K562 (cell line): ENCODE measurements around the gene GHSR. TPM values are rescaled to one million over a fixed set of nuclear protein-coding genes. Genes with fewer than 3 reads are reported as not detected.

ENCODE experiments used
- ATAC-seq: fragments of 200-7000 bp; cut with Tn5 transposase; 3 replicates; pipeline ENCODE4 v1.9.1; 2020; ENCODE audit warnings: moderate library complexity
- BruUV-seq: library from RNA; stranded (reverse); fragments of 400-500 nt; replicated peaks from 2 replicates; lab custom pipeline; 2021; lab: Mats Ljungman, UMichigan
- CTCF ChIA-PET: fragments of 300-600 bp; formaldehyde crosslinking; extraction: SDS; loops from one replicate; lab custom pipeline; 2021; ENCODE audit warnings: low intra/inter-chr PET ratio; lab: Yijun Ruan, JAX
- POLR2A ChIA-PET: fragments of 300-600, 350-650 bp; sonication (Branson Sonifier 250); formaldehyde crosslinking; extraction: SDS; loops from one replicate; lab custom pipeline; 2021; ENCODE audit warnings: antibody characterized with exemption, inconsistent platforms; lab: Yijun Ruan, JAX
- DNase-seq, 4 experiments: peaks; one replicate each; pipeline versions ENCODE4 v3.0.0 to v3.0.0-alpha.2; 2011 to 2018; ENCODE audit warnings: low spot score in 3 of 4, mixed read lengths in 3 of 4; ENCODE audit errors: extremely low read depth in 1 of 4
- FAIRE-seq: peaks from 2 replicates; lab custom pipeline; 2011; peaks lifted over from hg19 to GRCh38; lab: Jason Lieb, UNC
- H2AFZ ChIP-seq: 2 replicates; pipeline ENCODE4 v1.6.0; 2011; ENCODE audit warnings: low read depth, low read length, control low read depth, inconsistent platforms
- H3K27ac ChIP-seq: fragments of 200-600 bp; 3 replicates; pipeline ENCODE4 v1.8.0; 2011; ENCODE audit warnings: low read depth, mild to moderate bottlenecking, control low read depth, inconsistent platforms, low read length, moderate library complexity, mixed read lengths; ENCODE audit errors: extremely low read depth
- H3K27me3 ChIP-seq, 2 experiments: fragments of 300-600 bp in 1 of 2; 2 replicates in 1 of 2; 3 replicates in 1 of 2; pipeline versions ENCODE4 v1.6.0 to v1.8.0; 2011; ENCODE audit warnings: inconsistent platforms in 2 of 2, low read length in 2 of 2, mild to moderate bottlenecking in 1 of 2, mixed read lengths in 1 of 2, moderate library complexity in 1 of 2; ENCODE audit not compliant: control insufficient read depth in 2 of 2, insufficient read depth in 2 of 2
- H3K36me3 ChIP-seq: fragments of 300-600 bp; 3 replicates; pipeline ENCODE4 v1.8.0; 2011; ENCODE audit warnings: mild to moderate bottlenecking, low read length, inconsistent platforms; ENCODE audit not compliant: control insufficient read depth, insufficient read depth
- H3K4me1 ChIP-seq, 2 experiments: fragments of 200-600 bp in 1 of 2; replicated peaks in 1 of 2; 2 replicates in 1 of 2; 3 replicates in 1 of 2; pipeline versions ENCODE4 v1.5.1 to v1.8.0; 2011; ENCODE audit warnings: inconsistent platforms in 2 of 2, low read length in 2 of 2, mild to moderate bottlenecking in 1 of 2, mixed read lengths in 1 of 2, moderate library complexity in 1 of 2; ENCODE audit not compliant: control insufficient read depth in 2 of 2, insufficient read depth in 2 of 2
- H3K4me2 ChIP-seq: 2 replicates; pipeline ENCODE4 v1.6.1; 2011; ENCODE audit warnings: low read length, control low read depth, inconsistent platforms, mixed read lengths; ENCODE audit not compliant: insufficient read depth
- H3K4me3 ChIP-seq: fragments of 200-600 bp; sonication (generic), shearing (Covaris generic); 2 replicates; pipeline ENCODE4 v1.5.1; 2016; ENCODE audit warnings: control low read depth, inconsistent platforms
- H3K79me2 ChIP-seq: fragments of 200-600 bp; 3 replicates; pipeline ENCODE4 v1.8.0; 2011; ENCODE audit warnings: low read length, inconsistent platforms; ENCODE audit not compliant: control insufficient read depth, insufficient read depth
- H3K9ac ChIP-seq, 2 experiments: 2 replicates each; pipeline versions ENCODE4 v1.6.0 to v1.6.1; 2011; ENCODE audit warnings: low read depth in 2 of 2, low read length in 2 of 2, control low read depth in 1 of 2, inconsistent platforms in 1 of 2, mild to moderate bottlenecking in 1 of 2, mixed read lengths in 1 of 2; ENCODE audit not compliant: insufficient read depth in 1 of 2
- H3K9me1 ChIP-seq: one replicate; pipeline ENCODE4 v1.6.0; 2011; ENCODE audit warnings: inconsistent platforms, mild to moderate bottlenecking, low read length, moderate library complexity; ENCODE audit not compliant: control insufficient read depth, insufficient read depth
- H3K9me3 ChIP-seq: replicated peaks from 2 replicates; pipeline ENCODE4 v1.5.1; 2011; ENCODE audit warnings: low read depth, low read length, inconsistent platforms; ENCODE audit not compliant: control insufficient read depth, insufficient read depth
- H4K20me1 ChIP-seq: replicated peaks from 2 replicates; pipeline ENCODE4 v1.6.1; 2011; ENCODE audit warnings: low read length, inconsistent platforms, mixed read lengths; ENCODE audit not compliant: control insufficient read depth, insufficient read depth
- HMGXB4 ChIP-seq: sonication (generic); formaldehyde crosslinking; IDR thresholded peaks from 2 replicates; pipeline ENCODE4 v1.8.1; 2023; ENCODE audit warnings: mild to moderate bottlenecking, missing genetic modification reagents
- POU5F1 ChIP-seq: fragments of 150-350 bp; IDR thresholded peaks from 2 replicates; pipeline ENCODE4 v1.6.1; 2014; ENCODE audit warnings: borderline replicate concordance, low read length, low read depth, mild to moderate bottlenecking; ENCODE audit not compliant: partially characterized antibody
- TFE3 ChIP-seq: fragments of 450-650 bp; formaldehyde crosslinking; IDR thresholded peaks from 2 replicates; pipeline ENCODE4 v1.4.0; 2020; ENCODE audit warnings: mild to moderate bottlenecking, mixed read lengths
- ZNF197 ChIP-seq: fragments of 200-800 bp; sonication (Bioruptor generic); IDR thresholded peaks from 2 replicates; pipeline ENCODE4 v1.6.1; 2016; ENCODE audit warnings: low read depth, missing genetic modification characterization, missing compliant biosample characterization
- ZNF586 ChIP-seq: fragments of 450-650 bp; formaldehyde crosslinking; conservative IDR thresholded peaks from 2 replicates; pipeline ENCODE4 v1.4.0; 2020; ENCODE audit warnings: mild to moderate bottlenecking, moderate library complexity
- WGBS: fragments of 100-300 bp; shearing (Covaris generic); methylation state at CpG from one replicate; pipeline ENCODE4 v1.1.6; 2016; ENCODE audit warnings: low coverage, mixed read lengths; ENCODE audit not compliant: insufficient coverage; ENCODE audit errors: missing lambda C conversion rate; 5-methylcytosine and 5-hydroxymethylcytosine counted together
- in situ Hi-C: fragments of 300-500 bp; cut with MboI; formaldehyde crosslinking; loops from 4 replicates; pipeline ENCODE4 v1.15.0; 2018; ENCODE audit warnings: inconsistent platforms, mixed read lengths
- intact Hi-C: fragments of 100-400 bp; cut with micrococcal nuclease; formaldehyde crosslinking; loops from 2 replicates; pipeline ENCODE4 v1.14.2; 2022
- polyA plus RNA-seq, 8 experiments: library from polyadenylated mRNA; depleted of rRNA in 4 of 8; stranded (reverse) in 5 of 8; unstranded in 3 of 8; fragments of >200 nt; fragmentation: Nextera tagmentation in 2 of 8; fragmentation: Illumina TruSeq in 1 of 8; extraction: Ambion mirVana in 2 of 8; extraction: Trizol in 1 of 8; gene quantifications; 2 replicates each; pipeline versions ENCODE4 v1.2.1 to v1.2.3, GENCODE V29; 2011 to 2014; ENCODE audit warnings: inconsistent platforms in 1 of 8, missing spikeins in 1 of 8
- total RNA-seq, 7 experiments: library from RNA; depleted of rRNA in 6 of 7; stranded (reverse); fragments of >200 nt in 6 of 7; fragmentation: Illumina TruSeq in 2 of 7; extraction: Trizol in 2 of 7; gene quantifications; 2 replicates each; pipeline versions ENCODE4 v1.2.1 to v1.2.3, GENCODE V29; 2011 to 2021; ENCODE audit warnings: low replicate concordance in 1 of 7
- TF ChIP-seq, protein P1 (sequence below): fragments of 250-450 bp; sonication (Bioruptor Pico); IDR thresholded peaks from 2 replicates; pipeline ENCODE4 v1.8.0; 2021; ENCODE audit warnings: moderate library complexity, mild to moderate bottlenecking, inconsistent platforms

Gene GHSR
- total and polyA plus RNA-seq, 9 of the 15 experiments (the other 6 are each of a cell fraction or from before 2014, with no cell fraction given): not detected

DNA sequence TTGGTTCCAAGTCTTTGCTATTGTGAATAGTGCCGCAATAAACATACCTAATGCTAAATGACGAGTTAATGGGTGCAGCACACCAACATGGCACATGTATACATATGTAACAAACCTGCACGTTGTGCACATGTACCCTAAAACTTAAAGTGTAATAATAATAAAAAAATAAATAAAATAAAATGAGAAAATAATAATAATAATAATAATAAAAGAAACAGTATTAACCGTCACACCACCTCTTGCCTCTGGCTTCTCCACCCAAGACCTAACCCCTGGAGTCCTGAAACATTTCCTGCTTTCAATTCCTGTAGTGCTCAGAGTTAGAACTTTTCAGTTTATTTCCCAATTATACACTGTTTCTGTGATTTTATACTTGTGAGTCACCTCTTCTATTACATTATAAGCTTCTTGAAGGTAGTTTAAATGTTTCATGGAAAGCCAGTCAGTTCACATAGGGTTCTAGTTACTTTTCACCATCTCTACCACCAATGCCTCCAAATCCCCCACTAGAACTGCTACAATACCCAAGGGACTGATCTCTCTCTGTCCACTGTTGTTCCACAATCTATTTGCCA, 18.4 kb upstream of the GHSR start:
- H3K9me3 ChIP-seq: no peaks in the 10 kb centered on the region
- H3K79me2 ChIP-seq: no peaks in the 10 kb centered on the region
- H3K4me3 ChIP-seq: no peak overlapping the region
- TF ChIP-seq HMGXB4 (CRISPR knock-in tag) (no peak), POU5F1 (no peak), ZNF586 (no peak), ZNF197 (CRISPR knock-in tag) (no peak), TFE3 (no peak)
- TF ChIP-seq, protein P1, sequence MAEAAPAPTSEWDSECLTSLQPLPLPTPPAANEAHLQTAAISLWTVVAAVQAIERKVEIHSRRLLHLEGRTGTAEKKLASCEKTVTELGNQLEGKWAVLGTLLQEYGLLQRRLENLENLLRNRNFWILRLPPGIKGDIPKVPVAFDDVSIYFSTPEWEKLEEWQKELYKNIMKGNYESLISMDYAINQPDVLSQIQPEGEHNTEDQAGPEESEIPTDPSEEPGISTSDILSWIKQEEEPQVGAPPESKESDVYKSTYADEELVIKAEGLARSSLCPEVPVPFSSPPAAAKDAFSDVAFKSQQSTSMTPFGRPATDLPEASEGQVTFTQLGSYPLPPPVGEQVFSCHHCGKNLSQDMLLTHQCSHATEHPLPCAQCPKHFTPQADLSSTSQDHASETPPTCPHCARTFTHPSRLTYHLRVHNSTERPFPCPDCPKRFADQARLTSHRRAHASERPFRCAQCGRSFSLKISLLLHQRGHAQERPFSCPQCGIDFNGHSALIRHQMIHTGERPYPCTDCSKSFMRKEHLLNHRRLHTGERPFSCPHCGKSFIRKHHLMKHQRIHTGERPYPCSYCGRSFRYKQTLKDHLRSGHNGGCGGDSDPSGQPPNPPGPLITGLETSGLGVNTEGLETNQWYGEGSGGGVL: no peak
- no peak overlapping the region for H2AFZ ChIP-seq
- H3K4me1 ChIP-seq: no peaks in the 10 kb centered on the region
- no peaks in the 10 kb centered on the region for H4K20me1 ChIP-seq
- no peak for DNase-seq
- in situ Hi-C loops: no loop called here
- no peak overlapping the region for H3K9ac ChIP-seq
- H3K4me2 ChIP-seq: no peak overlapping the region
- BruUV-seq: no TSS peak
- 5% methylated on average over 4 of the region's 4 CpGs for WGBS
- intact Hi-C loops: no loop called here
- no peaks in the 10 kb centered on the region for H3K36me3 ChIP-seq
- H3K27ac ChIP-seq: no peak overlapping the region
- ChIA-PET POLR2A (no interaction called here), CTCF (no interaction called here)
- no peak for ATAC-seq
- FAIRE-seq: no peak
- no peaks in the 10 kb centered on the region for H3K9me1 ChIP-seq
- H3K27me3 ChIP-seq: peaks cover 9 to 12% of the 10 kb centered on the region in 2 experiments; a peak in 3 of 5 replicates
